NCI-H146 (cell line): ENCODE measurements around the gene CNTNAP2.
"Not testable (repeated sequence)": the region's sequence is repeated elsewhere in the genome, so short reads cannot be mapped to it uniquely, and the experiment has no call there.

ENCODE experiments used
- DNase-seq: peaks from one replicate; lab custom pipeline; 2025; lab: John Stamatoyannopoulos, UW

CNTNAP2 gene

DNA sequence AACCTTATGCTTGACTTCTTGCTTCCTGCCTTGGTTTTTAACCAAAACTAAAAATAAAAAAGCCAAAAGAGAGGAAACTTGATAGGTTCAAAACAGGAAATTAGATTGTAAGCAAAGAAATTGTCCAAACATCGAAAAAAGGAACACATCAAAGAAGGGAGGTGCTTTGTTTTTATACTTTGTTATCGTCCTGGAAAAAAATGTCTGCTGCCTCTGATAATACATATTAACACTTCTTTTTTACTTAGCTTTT is 2187.4 kb downstream of the CNTNAP2 start:
- no peak for DNase-seq

DNA sequence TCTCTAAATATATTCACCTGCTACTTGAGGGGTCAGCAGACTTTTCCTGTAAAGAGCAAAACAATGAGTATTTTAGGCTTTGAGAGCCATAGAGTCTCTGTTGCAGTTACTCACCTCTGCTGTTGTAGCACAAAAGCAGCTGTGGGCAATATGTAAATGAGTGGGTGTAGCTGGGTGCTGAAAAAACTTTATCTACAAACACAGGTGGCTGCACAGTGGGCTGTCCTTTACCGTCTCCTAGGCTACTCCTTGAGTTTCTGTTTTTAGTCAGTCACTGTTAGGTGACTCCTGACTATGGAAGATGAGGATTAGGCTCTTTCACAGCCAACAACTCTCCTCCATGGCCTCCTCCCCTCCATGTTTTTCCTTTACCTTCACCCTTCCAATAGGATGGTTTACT is 2187.9 kb downstream of the CNTNAP2 start:
- peak; percentile 36 for DNase-seq

DNA sequence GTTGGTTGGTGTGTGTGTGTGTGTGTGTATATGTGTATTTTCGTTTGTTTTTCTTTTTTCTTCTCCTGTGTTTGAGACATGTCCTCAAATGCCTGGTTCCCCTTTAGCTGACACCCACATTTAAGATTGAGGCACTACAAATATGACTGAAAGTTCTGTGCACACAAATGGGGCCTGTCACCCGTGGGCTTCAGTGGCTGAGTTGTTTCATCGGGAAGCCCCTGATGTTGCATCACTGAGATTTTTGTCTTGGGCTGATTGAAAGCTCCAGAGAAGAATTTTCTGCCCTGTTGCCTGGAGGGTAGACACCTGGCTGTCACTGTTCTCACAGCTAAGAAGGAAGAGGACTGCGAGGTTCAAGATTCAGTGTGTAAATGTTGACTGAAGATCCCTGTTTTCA is 2190.2 kb downstream of the CNTNAP2 start:
- no peak for DNase-seq

DNA sequence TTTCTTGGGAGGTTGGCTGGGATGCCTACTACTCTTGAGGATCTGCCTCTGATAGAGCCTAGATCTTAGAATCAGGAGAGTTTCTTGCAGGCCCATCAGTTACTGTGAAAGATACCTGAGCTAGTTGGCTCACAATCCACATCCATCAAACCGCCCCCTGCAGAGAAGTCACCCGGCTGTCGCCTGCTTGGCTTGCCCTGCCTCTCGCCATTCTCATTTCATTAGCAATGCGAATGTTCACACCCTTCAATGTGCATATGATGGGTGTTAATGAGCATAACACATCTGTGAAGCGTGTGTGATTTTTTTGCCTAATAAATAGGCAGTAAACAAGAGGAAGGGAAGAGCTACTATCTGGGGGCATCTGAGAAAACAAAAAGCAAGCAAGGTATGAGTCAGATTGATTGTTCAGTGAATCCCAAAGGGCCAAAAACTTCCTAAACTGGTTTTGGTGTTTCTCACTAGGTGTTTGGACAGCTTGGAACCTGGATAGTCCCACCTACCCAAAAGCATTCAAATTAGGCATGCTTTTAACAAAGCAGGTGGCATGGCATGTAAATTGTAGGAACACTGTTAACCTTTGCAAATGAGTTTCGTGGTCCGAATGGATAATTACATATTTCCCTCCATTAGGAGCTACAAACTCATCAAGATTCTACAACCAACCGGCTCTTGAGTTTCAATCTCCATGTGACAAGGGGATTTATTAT is 2201.7 kb downstream of the CNTNAP2 start:
- peak; percentile 6 for DNase-seq

DNA sequence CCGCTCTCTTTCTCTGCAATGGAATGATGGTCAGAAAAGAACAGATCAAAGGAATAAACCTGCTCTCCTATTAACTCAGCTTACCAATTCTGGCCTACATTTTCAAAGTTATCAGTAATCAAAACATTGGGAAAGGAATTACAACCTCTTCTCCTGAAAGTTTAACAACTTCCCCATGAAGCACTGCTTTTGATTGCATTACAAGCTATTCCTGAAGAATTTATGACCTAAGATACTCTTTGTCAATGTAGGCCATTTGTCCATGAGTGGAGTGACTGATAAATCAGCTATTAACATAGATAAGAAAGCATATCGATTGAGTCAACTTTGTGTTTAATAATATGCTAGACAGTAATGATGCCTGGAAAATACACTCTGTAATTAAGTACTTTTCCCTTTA is 2202.2 kb downstream of the CNTNAP2 start:
- peak; percentile 57 for DNase-seq

DNA sequence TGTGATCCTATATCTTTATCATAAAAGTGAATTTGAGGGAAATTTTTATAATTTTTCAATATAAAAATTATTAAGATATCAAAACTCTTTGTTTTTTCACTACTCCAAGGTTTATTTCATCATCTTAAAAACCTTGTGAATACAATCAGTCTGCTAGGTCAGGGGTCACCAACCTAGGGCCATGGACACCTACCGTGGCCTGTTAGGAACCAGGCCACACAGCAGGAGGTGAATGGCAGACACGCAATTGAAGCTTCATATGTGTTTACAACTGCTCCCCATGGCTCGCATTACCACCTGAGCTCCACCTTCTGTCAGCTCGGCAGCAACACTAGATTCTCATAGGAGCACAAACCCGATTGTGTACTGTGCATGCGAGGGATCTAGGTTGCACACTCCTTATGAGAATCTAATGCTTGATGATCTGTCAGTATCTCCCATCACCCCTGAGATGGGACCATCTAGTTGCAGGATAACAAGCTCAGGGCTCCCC is 2202.8 kb downstream of the CNTNAP2 start:
- DNase-seq = peak; percentile 82

DNA sequence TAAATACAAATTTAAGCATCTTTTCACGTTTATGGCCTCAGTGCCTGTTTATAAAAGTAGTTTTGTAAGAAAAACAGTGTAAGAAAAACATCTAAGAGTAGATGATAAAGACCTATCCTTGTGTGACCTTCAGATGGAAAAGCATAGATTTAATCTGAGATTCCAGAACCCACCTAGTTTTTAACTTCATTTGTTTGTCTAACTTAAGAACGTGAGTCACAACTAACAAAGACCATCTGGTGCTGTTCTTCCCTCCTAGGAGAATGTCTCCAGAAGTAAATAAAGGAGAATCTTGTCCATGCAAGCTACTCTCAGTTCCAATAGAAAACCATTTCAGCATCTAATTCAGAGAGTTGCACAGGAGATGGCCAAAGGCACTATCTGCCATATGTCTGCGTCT is 2208.6 kb downstream of the CNTNAP2 start:
- no peak for DNase-seq

DNA sequence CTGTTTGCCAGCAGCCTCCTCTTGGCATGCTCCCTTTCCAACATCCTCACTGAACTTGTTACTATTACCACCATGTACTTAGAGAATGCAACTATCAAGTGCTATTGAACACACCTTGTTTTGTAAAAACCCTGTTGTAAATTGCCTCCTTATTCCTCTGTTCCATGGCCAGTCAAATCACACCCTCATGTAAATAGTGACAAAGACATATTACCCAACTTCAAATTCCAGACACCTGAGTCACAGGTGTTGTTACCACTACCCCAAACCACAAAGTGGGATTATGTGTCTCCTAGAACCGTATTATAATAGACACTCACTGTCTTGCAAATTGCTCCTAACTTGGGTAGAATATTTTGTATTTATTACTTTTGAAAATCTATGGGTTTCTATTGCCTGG is 2210.8 kb downstream of the CNTNAP2 start:
- DNase-seq = no peak

DNA sequence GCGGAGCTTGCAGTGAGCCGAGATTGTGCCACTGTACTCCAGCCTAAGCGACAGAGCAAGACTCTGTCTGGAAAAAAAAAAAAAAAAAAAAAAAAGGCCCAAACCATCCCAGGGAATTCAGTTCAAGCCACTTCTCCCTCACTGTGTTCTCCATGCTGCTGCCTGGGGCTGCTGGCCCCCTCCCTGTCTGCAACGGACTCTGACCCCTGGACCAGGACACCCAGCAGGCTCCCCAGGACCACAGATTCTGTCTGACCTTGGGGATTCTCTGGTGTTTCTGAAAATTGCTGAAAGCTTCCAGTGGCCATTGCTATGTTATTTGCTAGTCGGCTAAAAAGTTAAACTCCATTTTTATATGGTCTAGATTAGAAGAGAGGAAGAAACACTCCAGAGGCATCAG is 2212.3 kb downstream of the CNTNAP2 start:
- DNase-seq = no peak

DNA sequence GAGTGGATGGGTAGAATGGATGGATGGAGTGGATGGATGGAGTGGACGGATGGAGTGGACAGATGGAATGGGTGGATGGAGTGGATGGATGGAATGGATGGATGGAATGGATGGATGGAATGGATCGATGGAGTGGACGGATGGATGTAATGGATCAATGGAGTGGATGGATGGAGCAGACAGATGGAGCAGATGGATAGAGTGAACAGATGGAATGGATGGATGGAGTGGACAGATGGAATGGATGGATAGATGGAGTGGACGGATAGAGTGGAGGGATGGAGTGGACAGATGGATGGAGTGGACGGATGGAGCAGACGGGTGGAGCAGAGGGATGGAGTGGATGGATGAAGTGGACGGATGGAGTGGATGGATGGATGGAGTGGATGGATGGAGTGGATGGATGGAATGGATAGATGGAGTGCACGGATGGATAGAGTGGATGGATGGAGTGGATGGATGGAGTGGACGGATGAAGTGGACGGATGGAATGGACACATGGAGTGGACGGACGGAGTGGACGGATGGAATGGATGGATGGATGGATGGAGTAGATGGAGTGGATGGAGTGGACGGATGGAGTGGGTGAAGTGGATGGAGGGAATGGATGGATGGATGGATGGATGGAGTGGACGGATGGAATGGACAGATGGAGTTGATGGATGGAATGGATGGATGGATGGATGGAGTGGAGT is 2213.7 kb downstream of the CNTNAP2 start:
- no peak for DNase-seq

DNA sequence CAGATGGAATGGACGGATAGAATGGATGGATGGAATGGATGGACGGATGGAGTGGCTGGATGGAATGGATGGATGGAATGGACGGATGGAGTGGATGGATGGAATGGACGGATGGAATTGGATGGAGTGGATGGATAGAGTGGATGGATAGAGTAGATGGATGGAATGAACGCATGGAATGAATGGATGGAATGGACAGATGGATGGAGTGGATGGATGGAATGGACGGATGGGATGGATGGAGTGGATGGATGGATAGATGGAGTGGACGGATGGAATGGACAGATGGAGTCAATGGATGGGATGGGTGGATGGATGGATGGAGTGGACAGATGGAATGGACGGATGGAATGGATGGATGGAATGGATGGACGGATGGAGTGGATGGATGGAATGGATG is 2214.2 kb downstream of the CNTNAP2 start:
- no peak for DNase-seq

DNA sequence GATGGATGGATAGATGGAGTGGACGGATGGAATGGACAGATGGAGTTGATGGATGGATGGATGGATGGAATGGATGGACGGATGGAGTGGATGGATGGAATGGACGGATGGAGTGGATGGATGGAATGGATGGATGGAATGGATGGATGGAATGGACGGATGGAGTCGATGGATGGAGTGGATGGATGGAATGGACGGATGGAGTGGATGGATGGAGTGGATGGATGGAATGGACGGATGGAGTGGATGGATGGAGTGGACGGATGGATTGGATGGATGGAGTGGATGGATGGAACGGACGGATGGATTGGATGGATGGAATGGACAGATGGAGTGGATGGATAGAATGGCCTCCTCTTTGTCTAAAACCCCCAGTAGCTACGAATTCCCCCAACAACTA is 2214.9 kb downstream of the CNTNAP2 start:
- DNase-seq = not testable (repeated sequence)

DNA sequence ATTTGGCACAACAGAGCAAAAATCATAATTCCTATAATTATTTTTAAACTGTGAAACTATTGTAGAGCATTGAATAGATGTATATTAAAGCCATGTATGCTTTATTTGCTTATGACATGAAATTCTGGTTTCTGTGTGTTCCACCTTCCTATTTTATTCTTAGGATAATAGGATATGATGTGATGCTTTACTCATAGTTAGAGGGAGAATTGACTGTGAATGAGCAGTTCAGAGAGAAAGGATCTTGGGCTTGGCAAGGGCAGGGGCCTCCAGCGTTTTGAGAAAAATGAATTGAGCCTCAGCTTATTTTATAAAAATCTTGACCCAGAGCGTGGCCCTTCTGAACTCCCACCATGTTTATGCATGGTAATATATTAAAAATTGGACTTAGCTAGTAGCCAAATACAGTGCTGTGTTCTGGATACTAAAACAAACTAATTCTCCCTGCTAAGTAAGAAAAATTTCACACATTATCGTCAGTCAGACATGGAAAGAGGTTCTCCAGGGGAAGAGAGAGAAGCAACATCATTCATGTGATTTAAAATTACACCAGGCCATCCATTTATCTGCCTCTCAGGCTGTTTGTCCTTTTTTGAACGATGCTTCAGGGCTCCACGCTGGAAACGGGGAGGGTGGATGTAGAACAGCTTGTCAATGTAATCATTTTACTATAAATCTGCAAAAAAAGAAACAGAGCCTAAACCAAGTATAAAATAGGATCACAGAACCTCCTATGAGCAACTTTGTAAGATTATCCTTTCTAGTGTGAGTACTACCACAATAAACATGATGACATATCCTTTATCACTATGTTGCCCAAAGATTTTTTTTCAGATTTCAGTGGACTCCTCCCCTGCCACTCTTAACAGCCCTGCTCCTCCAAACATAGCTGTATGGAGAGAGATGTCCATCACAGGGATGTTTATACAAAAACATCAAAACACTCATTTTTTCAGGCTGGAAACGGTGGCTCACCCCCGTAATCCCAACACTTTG is 2215.9 kb downstream of the CNTNAP2 start:
- no peak for DNase-seq

DNA sequence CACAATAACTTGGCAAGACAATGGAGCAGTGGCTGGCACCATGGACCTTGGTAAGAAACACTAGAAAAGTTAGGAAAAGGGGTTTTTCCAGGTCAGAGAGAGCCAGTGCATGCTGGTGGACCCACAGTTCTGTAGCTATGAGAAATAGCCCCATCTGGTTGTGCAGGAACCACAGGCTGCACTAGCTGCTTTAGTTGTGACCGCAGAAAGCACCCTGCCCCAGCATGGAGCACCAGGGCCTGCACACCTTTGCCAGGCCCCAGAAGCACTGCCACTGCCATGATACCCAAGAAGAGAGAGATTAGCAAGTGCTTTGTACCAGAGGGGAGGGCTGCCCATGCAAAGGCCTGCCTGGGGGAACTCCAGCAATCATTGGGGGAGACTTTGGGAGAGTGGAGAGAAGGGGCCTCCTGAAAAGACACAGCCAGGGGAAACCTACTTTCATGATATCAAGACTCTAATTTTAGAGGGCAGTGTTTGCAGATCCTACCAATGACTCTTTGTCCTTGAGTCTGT is 2217.9 kb downstream of the CNTNAP2 start:
- DNase-seq = no peak

DNA sequence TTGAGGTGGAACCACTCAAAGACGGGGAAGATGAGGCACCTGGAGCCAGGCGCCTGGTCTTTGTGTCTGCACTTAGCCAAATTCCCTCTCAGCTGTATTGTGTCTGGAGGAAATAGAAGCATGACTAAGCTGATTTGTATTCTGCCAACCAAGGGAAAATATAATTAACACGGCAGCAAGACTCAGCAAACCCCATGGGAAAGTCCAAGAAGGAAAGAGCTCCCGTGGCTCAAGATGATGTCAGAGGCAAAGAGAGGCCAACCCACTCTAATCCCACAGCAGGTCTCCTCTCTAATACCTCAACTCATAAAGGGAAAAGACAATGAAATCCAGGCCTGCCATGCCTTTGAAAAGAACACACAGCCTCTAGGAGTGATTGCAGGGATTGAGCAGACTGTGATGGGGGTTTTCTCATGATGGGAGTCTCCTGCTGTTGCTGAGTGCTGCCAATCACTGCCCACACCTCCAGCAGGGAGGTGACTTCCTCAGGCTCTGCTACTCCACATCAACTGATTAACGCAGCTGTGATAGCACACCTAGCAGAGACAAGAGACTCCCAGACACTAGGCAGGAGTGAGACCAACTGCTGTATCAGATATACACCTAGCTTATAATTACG is 2218.5 kb downstream of the CNTNAP2 start:
- peak; percentile 8 for DNase-seq

DNA sequence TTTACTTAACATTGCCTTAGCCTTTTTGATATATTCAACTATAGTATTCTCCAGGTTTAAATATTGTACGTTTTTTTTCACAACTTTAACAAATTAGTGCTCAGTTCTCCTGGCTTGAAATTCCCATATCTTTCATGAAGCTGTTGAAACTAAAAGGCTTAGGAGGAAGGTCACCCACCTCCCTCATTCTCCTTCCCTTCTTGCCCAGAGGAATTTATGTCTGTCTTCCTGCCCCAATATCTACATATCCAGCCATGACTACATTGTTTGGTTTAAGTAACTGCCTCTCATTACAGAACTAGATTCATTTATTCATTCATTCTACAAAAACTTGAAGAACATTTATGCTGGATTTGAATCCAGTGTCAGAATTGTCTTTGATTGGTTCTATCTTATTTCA is 2219.2 kb downstream of the CNTNAP2 start:
- no peak for DNase-seq

DNA sequence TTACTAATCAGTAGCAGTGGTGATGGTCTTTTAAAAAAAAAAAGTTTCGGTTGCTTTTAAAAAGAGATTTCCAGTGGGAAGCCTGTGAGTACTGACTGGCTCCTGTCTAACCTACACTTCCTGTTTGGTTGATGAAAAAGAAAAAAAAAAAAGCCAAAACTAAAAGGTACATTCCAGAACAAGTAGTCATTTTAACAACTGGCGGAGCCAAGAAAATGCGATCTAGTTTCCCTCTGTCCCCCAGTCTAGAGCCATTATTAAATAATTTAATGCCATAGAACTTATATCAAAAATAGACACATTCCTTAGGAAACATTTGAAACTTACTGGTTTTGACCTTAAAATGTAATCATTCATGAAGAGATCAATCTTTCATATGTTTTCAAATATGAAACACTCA is 2219.8 kb downstream of the CNTNAP2 start:
- DNase-seq = no peak

DNA sequence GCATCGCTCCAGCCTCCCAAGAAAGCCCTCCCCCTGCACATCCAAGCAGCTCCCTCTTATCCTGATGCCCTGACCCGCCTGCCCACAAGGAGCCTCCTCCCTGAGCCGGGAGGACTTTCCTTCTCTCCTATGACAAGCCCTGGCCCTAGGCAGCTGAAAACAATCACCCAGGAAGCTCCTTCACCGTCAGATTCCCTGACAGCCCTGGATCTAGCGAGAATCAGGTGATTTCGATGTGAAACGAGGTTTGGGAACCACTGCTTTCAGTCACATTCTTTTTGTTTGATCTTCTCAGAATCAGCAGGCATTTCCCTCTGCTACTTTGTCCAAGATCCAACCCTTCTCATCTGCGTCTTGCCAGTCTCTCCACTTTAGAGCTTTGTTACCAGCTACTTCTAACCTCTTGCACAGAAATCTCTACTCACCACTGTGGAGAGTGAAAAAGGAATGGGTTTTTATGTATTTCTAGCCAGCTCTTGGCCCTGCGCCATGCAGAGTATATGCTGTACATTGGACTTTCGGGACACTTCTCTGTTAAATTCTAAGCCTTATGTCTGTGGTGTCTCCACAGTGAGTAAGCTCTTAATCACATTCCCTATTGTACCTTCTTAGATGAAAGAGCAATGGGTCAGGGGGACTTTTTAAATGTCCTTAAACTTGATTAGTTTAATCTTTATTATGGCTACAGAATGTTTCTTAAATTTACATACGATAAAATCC is 2220.8 kb downstream of the CNTNAP2 start:
- DNase-seq = no peak

DNA sequence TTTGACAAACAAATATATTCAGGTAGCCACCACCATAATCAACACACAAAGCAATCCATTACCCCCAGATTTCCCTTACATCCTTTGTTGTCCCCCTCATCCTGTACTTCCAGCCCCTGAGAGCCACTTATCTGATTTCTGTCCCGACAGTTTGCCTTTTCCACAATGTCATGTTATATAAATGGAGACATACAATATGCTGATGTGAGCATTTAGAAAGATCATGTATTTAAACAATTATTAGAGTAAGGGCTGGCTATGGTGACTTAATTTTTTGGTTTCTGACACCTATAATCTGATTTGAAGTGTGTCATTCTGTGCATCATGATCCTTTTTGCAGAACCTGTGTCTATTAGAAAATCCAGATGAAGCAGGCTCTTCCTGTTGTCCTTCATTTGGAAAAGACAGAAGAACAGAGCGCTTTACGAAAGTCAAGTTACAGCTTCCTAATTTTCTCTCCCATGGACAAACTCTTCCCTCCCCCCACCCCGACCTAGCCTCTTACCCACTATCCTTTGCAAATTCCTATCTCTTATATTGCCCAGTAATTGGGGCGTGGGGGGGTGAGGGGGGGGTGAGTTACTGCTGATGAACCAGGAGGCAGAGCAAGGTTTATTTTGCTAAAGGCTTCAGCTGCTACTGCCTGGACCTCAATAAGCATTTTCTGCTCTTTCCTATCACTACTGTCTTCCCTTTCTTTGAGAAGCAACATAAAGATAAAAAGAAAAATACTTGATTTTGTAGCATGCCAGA is 2221.6 kb downstream of the CNTNAP2 start:
- DNase-seq = no peak

DNA sequence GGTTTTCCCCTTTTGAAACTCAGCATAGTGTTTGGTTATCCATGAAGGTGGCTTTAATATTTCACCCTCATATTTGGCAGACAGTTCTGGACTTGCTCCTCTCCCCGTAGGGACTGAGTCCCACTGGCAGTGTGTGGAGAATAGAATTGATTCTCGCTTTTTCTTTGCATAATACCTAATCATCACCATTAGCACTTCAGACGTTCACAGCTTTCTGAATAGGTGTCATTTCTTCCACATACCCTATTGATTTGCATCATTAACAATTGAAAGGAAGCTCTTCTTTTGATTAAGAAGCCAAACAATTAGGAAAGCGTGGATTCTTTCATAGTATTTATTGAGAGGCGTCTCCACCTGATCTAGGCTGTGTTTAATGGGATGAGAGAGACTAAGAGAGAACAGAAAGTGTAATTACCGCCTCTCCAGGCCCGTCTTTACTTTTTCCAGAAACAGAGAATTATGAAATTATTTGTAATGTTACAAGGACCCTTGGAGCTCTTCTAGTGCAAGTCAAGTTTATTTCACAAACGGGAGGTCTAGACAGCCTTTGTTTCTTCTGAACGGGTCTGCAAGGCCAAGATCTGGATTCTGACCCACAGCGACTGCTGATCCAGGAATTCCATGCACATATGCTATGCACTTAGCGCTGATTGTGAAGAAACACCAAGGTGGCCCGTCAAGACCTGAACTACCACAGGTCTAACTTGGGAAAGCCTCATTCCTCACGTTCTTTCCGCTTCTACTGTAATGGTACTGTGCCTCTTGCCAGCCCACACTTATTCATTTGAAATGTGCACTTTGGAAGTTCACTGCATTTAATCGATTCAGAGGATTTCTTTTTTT is 2224.1 kb downstream of the CNTNAP2 start:
- DNase-seq = no peak
